Raji (cell line): Measurements from ENCODE around the gene WNT9A.

Experiments used
- POLR2A ChIP-seq: IDR thresholded peaks from 2 replicates; pipeline ENCODE4 v1.6.1; 2011; ENCODE audit warnings: low read depth, low read length, control low read depth; ENCODE audit not compliant: insufficient read depth

Gene WNT9A

GRCh38 chr1:227942021-227942715 lies 5.6 kb downstream of the WNT9A start:
- TF ChIP-seq POLR2A = no peak

GRCh38 chr1:227941509-227942020 lies 6.2 kb downstream of the WNT9A start:
- no peak for TF ChIP-seq POLR2A

GRCh38 chr1:227940791-227941241 lies 6.9 kb downstream of the WNT9A start:
- TF ChIP-seq POLR2A = no peak

- no peak for TF ChIP-seq POLR2A
Observed at GRCh38 chr1:227939791-227940771, 7.7 kb downstream of the WNT9A start.

- no peak for TF ChIP-seq POLR2A
Observed at GRCh38 chr1:227938911-227939790, 8.6 kb downstream of the WNT9A start.

- no peak for TF ChIP-seq POLR2A
Observed at GRCh38 chr1:227938276-227938675, 9.5 kb downstream of the WNT9A start.

- TF ChIP-seq POLR2A = no peak
Observed at GRCh38 chr1:227937838-227938145, 9.9 kb downstream of the WNT9A start.

- TF ChIP-seq POLR2A = no peak
Observed at GRCh38 chr1:227937031-227937837, 10.5 kb downstream of the WNT9A start.

- no peak for TF ChIP-seq POLR2A
Observed at GRCh38 chr1:227935826-227936225, 11.9 kb downstream of the WNT9A start.

- TF ChIP-seq POLR2A = no peak
Observed at GRCh38 chr1:227934476-227935313, 13.0 kb downstream of the WNT9A start.

GRCh38 chr1:227929751-227930472 lies 17.8 kb downstream of the WNT9A start:
- no peak for TF ChIP-seq POLR2A

GRCh38 chr1:227928811-227929375 lies 18.8 kb downstream of the WNT9A start:
- no peak for TF ChIP-seq POLR2A

- no peak for TF ChIP-seq POLR2A
Observed at GRCh38 chr1:227927971-227928741, 19.6 kb downstream of the WNT9A start.
